ENCODE results near the gene SYCN.
"Not testable (repeated sequence)": the region's sequence is repeated elsewhere in the genome, so short reads cannot be mapped to it uniquely, and the experiment has no call there.

SYCN gene

GRCh38 chr19:39230096-39230764 lies 26.2 kb upstream of the SYCN start:
- no peak for DNase-seq (ENCODE audit: low read depth in 4 of 4, low spot score in 1 of 4)

- no peak for DNase-seq (ENCODE audit: low read depth in 4 of 4, low spot score in 1 of 4)
Observed at GRCh38 chr19:39224910-39225309, 20.8 kb upstream of the SYCN start.

- no peak for DNase-seq (ENCODE audit: low read depth in 4 of 4, low spot score in 1 of 4)
Observed at GRCh38 chr19:39223703-39224279, 19.7 kb upstream of the SYCN start.

GRCh38 chr19:39219108-39219507 lies 15.0 kb upstream of the SYCN start:
- DNase-seq (ENCODE audit: low read depth in 4 of 4, low spot score in 1 of 4) = not testable (repeated sequence)

- no peak for DNase-seq (ENCODE audit: low read depth in 4 of 4, low spot score in 1 of 4)
Observed at GRCh38 chr19:39218230-39219007, 14.4 kb upstream of the SYCN start.

- DNase-seq (ENCODE audit: low read depth in 4 of 4, low spot score in 1 of 4) = no peak
Observed at GRCh38 chr19:39217094-39217493, 13.0 kb upstream of the SYCN start.

- not testable (repeated sequence) for DNase-seq (ENCODE audit: low read depth in 4 of 4, low spot score in 1 of 4)
Observed at GRCh38 chr19:39215323-39215722, 11.3 kb upstream of the SYCN start.

- peak in 3 of 4 experiments; percentile 32 to 48 (median 35) for DNase-seq (ENCODE audit: low read depth in 4 of 4, low spot score in 1 of 4)
Observed at GRCh38 chr19:39212375-39212742, 8.3 kb upstream of the SYCN start.

GRCh38 chr19:39211731-39212374 lies 7.8 kb upstream of the SYCN start:
- DNase-seq (ENCODE audit: low read depth in 4 of 4, low spot score in 1 of 4) = no peak

GRCh38 chr19:39209196-39209595 lies 5.1 kb upstream of the SYCN start:
- no peak for DNase-seq (ENCODE audit: low read depth in 4 of 4, low spot score in 1 of 4)

- no peak for DNase-seq (ENCODE audit: low read depth in 4 of 4, low spot score in 1 of 4)
Observed at GRCh38 chr19:39208175-39208795, 4.2 kb upstream of the SYCN start.

- DNase-seq (ENCODE audit: low read depth in 4 of 4, low spot score in 1 of 4) = no peak
Observed at GRCh38 chr19:39207293-39207836, 3.3 kb upstream of the SYCN start.

- DNase-seq (ENCODE audit: low read depth in 4 of 4, low spot score in 1 of 4) = no peak
Observed at GRCh38 chr19:39206122-39206521, 2.1 kb upstream of the SYCN start.

GRCh38 chr19:39205449-39205764 lies 1.3 kb upstream of the SYCN start:
- DNase-seq (ENCODE audit: low read depth in 4 of 4, low spot score in 1 of 4) = no peak

- DNase-seq (ENCODE audit: low read depth in 4 of 4, low spot score in 1 of 4) = no peak
Observed at GRCh38 chr19:39202998-39203355, 1.1 kb downstream of the SYCN start.

- DNase-seq (ENCODE audit: low read depth in 4 of 4, low spot score in 1 of 4) = no peak
Observed at GRCh38 chr19:39200803-39201115, 3.3 kb downstream of the SYCN start.

- DNase-seq (ENCODE audit: low read depth in 4 of 4, low spot score in 1 of 4) = no peak
Observed at GRCh38 chr19:39200066-39200802, 3.8 kb downstream of the SYCN start.

- no peak for DNase-seq (ENCODE audit: low read depth in 4 of 4, low spot score in 1 of 4)
Observed at GRCh38 chr19:39199025-39199424, 5.0 kb downstream of the SYCN start.

GRCh38 chr19:39197808-39198207 lies 6.3 kb downstream of the SYCN start:
- no peak for DNase-seq (ENCODE audit: low read depth in 4 of 4, low spot score in 1 of 4)

GRCh38 chr19:39196860-39197562 lies 7.1 kb downstream of the SYCN start, which contains the start of gene NCCRP1:
Gene NCCRP1, plus strand, starts transcription at chr19:39196964. Its CDS starts 19 bp downstream, at chr19:39196983.
- no peak for DNase-seq (ENCODE audit: low read depth in 4 of 4, low spot score in 1 of 4)

Measured in stimulated activated CD4-positive, alpha-beta T cell treated with anti-CD3 and anti-CD28 coated beads, Interleukin-1b, Interleukin-23, amount 100 ng/mL, for 24 hours (primary cell).